Prostate gland (tissue), 2 donors: ENCODE data around the gene ATP6V0B.

Source experiments
- POLR2A ChIP-seq: fragments of 450-650 bp; IDR thresholded peaks from one replicate; pipeline ENCODE4 v1.6.1; 2016; ENCODE audit warnings: antibody characterized with exemption, mild to moderate bottlenecking
- POLR2AphosphoS5 ChIP-seq: sonication (generic); formaldehyde crosslinking; IDR thresholded peaks from one replicate; pipeline ENCODE4 v1.6.1; 2017; ENCODE audit warnings: antibody characterized with exemption
- TF ChIP-seq, protein P1 (sequence below), 4 experiments: fragments of 200-600 bp in 2 of 4; fragments of 450-650 bp in 2 of 4; sonication (generic) in 2 of 4; IDR thresholded peaks; 1 replicate in 3 of 4; 2 replicates in 1 of 4; pipeline ENCODE4 v1.5.1; 2016 to 2019; ENCODE audit warnings: antibody characterized with exemption in 4 of 4, mild to moderate bottlenecking in 2 of 4, moderate library complexity in 2 of 4

DNA sequence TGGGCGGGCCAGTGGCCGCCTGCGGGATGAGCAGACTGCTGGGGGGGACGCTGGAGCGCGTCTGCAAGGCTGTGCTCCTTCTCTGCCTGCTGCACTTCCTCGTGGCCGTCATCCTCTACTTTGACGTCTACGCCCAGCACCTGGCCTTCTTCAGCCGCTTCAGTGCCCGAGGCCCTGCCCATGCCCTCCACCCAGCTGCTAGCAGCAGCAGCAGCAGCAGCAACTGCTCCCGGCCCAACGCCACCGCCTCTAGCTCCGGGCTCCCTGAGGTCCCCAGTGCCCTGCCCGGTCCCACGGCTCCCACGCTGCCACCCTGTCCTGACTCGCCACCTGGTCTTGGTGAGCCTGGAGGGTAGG, 6.4 kb downstream of the ATP6V0B start:
- TF ChIP-seq, protein P1, sequence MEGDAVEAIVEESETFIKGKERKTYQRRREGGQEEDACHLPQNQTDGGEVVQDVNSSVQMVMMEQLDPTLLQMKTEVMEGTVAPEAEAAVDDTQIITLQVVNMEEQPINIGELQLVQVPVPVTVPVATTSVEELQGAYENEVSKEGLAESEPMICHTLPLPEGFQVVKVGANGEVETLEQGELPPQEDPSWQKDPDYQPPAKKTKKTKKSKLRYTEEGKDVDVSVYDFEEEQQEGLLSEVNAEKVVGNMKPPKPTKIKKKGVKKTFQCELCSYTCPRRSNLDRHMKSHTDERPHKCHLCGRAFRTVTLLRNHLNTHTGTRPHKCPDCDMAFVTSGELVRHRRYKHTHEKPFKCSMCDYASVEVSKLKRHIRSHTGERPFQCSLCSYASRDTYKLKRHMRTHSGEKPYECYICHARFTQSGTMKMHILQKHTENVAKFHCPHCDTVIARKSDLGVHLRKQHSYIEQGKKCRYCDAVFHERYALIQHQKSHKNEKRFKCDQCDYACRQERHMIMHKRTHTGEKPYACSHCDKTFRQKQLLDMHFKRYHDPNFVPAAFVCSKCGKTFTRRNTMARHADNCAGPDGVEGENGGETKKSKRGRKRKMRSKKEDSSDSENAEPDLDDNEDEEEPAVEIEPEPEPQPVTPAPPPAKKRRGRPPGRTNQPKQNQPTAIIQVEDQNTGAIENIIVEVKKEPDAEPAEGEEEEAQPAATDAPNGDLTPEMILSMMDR (IDR thresholded peaks at IDR 0.05) = no peak
- TF ChIP-seq POLR2AphosphoS5 = no peak
- TF ChIP-seq POLR2A = no peak
